DND-41 (cell line): Measurements from ENCODE around the gene SLC25A21.
A peak's percentile ranks its signal among the peaks of the same experiment; 100 is the strongest.

Experiments
- ATAC-seq: fragments of 200-7000 bp; cut with Tn5 transposase; 3 replicates; pipeline ENCODE4 v1.9.1; 2021; ENCODE audit warnings: low read depth; ENCODE audit not compliant: insufficient read depth
- DNase-seq: peaks from one replicate; pipeline ENCODE4 v3.0.0-alpha.2; 2020
- H2AFZ ChIP-seq: 2 replicates; pipeline ENCODE4 v1.6.0; 2012; ENCODE audit warnings: low read depth, low read length
- H3K27ac ChIP-seq: 2 replicates; pipeline ENCODE4 v1.5.1; 2012; ENCODE audit warnings: low read length, inconsistent platforms
- H3K27me3 ChIP-seq: fragments of 200-600 bp; sonication (generic); 2 replicates; pipeline ENCODE4 v1.6.0; 2012; ENCODE audit warnings: low read length, mild to moderate bottlenecking, inconsistent platforms; ENCODE audit not compliant: insufficient read depth, poor library complexity
- H3K36me3 ChIP-seq: 2 replicates; pipeline ENCODE4 v1.5.1; 2012; ENCODE audit warnings: low read length, inconsistent platforms; ENCODE audit not compliant: insufficient read depth
- H3K4me1 ChIP-seq: 2 replicates; pipeline ENCODE4 v1.5.1; 2012; ENCODE audit warnings: mild to moderate bottlenecking, low read length; ENCODE audit not compliant: insufficient read depth
- H3K4me2 ChIP-seq: 2 replicates; pipeline ENCODE4 v1.6.0; 2012; ENCODE audit warnings: mild to moderate bottlenecking, moderate library complexity, low read length, inconsistent platforms; ENCODE audit not compliant: insufficient read depth
- H3K4me3 ChIP-seq, 2 experiments: fragments of 200-600 bp in 1 of 2; shearing (Covaris generic) in 1 of 2; 2 replicates each; pipeline ENCODE4 v1.5.1; 2012 to 2016; ENCODE audit warnings: inconsistent platforms in 2 of 2, low read length in 2 of 2, mild to moderate bottlenecking in 2 of 2, low read depth in 1 of 2, moderate library complexity in 1 of 2
- H3K79me2 ChIP-seq: 2 replicates; pipeline ENCODE4 v1.6.0; 2012; ENCODE audit warnings: low read length, inconsistent platforms; ENCODE audit not compliant: insufficient read depth
- H3K9ac ChIP-seq: 2 replicates; pipeline ENCODE4 v1.6.0; 2012; ENCODE audit warnings: low read depth, mild to moderate bottlenecking, inconsistent platforms, low read length, moderate library complexity
- H3K9me3 ChIP-seq: 2 replicates; pipeline ENCODE4 v1.5.1; 2012; ENCODE audit warnings: low read length, moderate library complexity, mild to moderate bottlenecking, inconsistent platforms; ENCODE audit not compliant: insufficient read depth, severe bottlenecking
- H4K20me1 ChIP-seq: 2 replicates; pipeline ENCODE4 v1.6.0; 2012; ENCODE audit warnings: low read length; ENCODE audit not compliant: insufficient read depth
- CTCF ChIP-seq: IDR thresholded peaks from 2 replicates; pipeline ENCODE4 v1.5.1; 2012; ENCODE audit warnings: borderline replicate concordance, low read length, moderate library complexity, mild to moderate bottlenecking; ENCODE audit not compliant: poor library complexity, severe bottlenecking; ENCODE audit errors: extremely low read depth
- EZH2 ChIP-seq: IDR thresholded peaks from 3 replicates; pipeline ENCODE4 v1.6.1; 2012; ENCODE audit warnings: borderline replicate concordance, low read depth, mild to moderate bottlenecking, moderate library complexity, low read length, inconsistent platforms; ENCODE audit not compliant: severe bottlenecking

SLC25A21 gene

GRCh38 chr14:36684946-36685345 lies 487.5 kb downstream of the SLC25A21 start:
- H3K36me3 ChIP-seq, result no peaks in the 10 kb centered on the region
- peaks cover 4% of the 10 kb centered on the region; the same call in 1 of the 2 replicates for H3K4me1 ChIP-seq
- H3K27ac ChIP-seq, result no peak overlapping the region
- no peak overlapping the region for H3K4me2 ChIP-seq
- H3K9me3 ChIP-seq, result no peaks in the 10 kb centered on the region
- no peak for DNase-seq
- peak overlapping the region; percentile 28; the same call in 1 of the 2 replicates for H2AFZ ChIP-seq
- H3K27me3 ChIP-seq, result no peaks in the 10 kb centered on the region
- no peak overlapping the region for H3K9ac ChIP-seq
- H4K20me1 ChIP-seq, result no peaks in the 10 kb centered on the region
- ATAC-seq, result no peak
- TF ChIP-seq CTCF (no peak), EZH2 (no peak)
- H3K79me2 ChIP-seq, result no peaks in the 10 kb centered on the region
- no peak overlapping the region for H3K4me3 ChIP-seq

- no peaks in the 10 kb centered on the region for H3K27me3 ChIP-seq
- no peak overlapping the region for H3K27ac ChIP-seq
- no peaks in the 10 kb centered on the region for H3K79me2 ChIP-seq
- no peak overlapping the region for H3K4me2 ChIP-seq
- TF ChIP-seq EZH2 (no peak), CTCF (no peak)
- ATAC-seq (no peak), DNase-seq (no peak)
- H3K4me3 ChIP-seq, result no peak overlapping the region
- peaks cover 4% of the 10 kb centered on the region; the same call in 1 of the 2 replicates for H3K4me1 ChIP-seq
- no peak overlapping the region for H3K9ac ChIP-seq
- H3K9me3 ChIP-seq, result no peaks in the 10 kb centered on the region
- H2AFZ ChIP-seq, result no peak overlapping the region
- H4K20me1 ChIP-seq, result no peaks in the 10 kb centered on the region
- no peaks in the 10 kb centered on the region for H3K36me3 ChIP-seq
These were observed 489.2 kb downstream of the SLC25A21 start for GRCh38 chr14:36683083-36683724.

GRCh38 chr14:36682338-36682737 lies 490.1 kb downstream of the SLC25A21 start:
- H3K79me2 ChIP-seq, result no peaks in the 10 kb centered on the region
- H4K20me1 ChIP-seq, result no peaks in the 10 kb centered on the region
- no peaks in the 10 kb centered on the region for H3K27me3 ChIP-seq
- no peaks in the 10 kb centered on the region for H3K36me3 ChIP-seq
- no peak overlapping the region for H3K27ac ChIP-seq
- H3K4me3 ChIP-seq, result no peak overlapping the region
- TF ChIP-seq CTCF (no peak), EZH2 (no peak)
- H2AFZ ChIP-seq, result no peak overlapping the region
- peaks cover 8% of the 10 kb centered on the region; the same call in 1 of the 2 replicates for H3K4me1 ChIP-seq
- H3K9ac ChIP-seq, result no peak overlapping the region
- DNase-seq, result no peak
- no peak for ATAC-seq
- H3K9me3 ChIP-seq, result no peaks in the 10 kb centered on the region
- no peak overlapping the region for H3K4me2 ChIP-seq
